HCEC 1CT (cell line): ENCODE results near the gene CBX1.
A peak's percentile ranks its signal among the peaks of the same experiment; 100 is the strongest.
"Not testable (repeated sequence)": the region's sequence is repeated elsewhere in the genome, so short reads cannot be mapped to it uniquely, and the experiment has no call there.

Source experiments
- DNase-seq: peaks from one replicate; pipeline ENCODE4 v3.0.0-alpha.2; 2017

Gene CBX1

DNA sequence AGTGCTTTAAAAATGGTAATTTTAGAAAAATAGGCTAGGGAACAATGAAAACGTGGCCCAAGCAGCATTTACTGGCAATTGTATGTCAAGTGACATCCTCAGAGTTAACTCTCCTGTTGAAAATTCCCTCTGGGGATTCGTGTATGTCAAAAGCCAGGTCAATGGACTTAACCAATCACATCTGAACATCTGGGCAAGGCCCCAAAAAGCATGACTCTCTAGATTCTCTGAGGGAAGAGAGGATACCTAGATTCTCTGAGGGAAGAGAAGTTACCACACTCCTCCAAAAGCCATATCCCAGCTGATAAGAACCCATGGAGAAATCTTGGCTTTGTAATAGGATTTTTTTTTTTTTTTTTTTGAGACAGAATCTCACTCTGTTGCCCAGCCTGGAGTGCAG, 29.6 kb downstream of the CBX1 start:
- DNase-seq = no peak

DNA sequence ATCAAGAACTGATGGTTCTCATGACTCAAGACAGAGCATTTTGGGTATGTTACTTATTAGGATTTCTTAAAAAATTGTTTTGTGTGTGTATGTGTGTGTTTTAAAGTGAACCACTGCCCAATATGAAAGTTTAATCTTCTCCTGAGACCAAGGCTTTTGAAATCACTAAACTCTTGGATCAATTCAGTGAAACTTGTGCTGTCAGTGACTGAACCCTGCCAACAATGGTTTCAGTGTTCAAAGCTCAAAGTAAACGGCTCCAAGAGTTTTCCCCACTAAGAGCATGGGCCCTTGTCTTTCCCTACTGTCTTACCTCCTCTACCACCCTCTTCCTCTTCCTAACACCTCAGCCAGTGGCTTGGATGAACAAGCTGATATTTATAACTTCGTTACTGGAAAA, 31.1 kb downstream of the CBX1 start:
- no peak for DNase-seq

DNA sequence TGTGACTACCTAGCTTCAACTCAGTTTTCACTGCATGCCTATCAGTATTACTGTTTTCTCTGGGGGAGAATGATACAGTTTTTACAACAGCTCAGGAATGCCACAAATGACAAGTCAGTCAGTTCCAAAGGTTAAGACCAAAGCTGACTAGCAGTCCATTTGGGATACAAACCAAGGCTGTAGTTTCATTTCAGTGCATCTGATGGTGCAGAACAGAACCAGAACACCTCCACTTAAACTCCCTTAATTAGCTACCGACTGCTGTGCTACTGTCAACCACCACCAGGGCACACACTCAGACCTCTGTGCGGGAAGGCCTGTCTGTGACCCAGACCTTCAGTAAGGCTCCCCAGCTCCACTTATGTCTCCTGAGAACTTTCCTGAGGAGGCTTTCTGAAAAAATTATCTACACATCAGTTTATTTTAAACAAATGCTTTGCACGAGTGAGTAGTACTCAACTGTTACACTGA, 32.8 kb downstream of the CBX1 start:
- peak; percentile 32 for DNase-seq

DNA sequence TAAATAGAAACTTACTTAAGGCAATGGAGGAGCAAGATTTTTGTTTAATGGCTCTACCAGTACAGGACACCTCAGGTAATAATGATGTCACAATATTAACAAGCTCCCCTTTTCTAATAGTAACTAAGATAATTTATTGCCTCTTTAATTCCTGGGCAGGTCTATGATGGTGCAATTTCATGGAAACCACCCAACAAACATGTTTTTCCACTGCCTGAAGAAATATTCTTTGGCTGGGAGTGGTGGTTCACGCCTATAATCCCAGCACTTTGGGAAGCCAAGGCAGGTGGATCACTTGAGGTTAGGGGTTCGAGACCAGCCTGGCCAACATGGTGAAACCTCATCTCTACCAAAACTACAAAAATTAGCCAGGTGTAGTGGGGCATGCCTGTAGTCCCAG, 33.5 kb downstream of the CBX1 start:
- DNase-seq = not testable (repeated sequence)

DNA sequence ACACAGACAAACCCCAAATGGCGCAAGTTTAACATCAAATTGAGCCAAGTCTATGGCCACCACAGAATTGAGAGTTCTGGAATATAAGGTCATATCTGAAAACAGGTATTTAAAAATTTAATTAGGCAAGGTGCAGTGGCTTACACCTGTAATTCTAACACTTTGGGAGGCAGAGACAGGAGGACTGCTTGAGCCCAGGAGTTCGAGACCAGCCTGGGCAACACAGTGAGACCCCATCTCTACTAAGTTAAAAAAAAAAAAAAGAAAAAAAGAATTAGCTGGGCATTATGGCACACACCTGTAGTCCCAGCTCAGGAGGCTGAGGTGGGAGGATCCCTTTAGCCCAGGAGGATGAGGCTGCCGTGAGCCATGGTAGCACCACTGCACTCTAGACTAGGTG, 34.0 kb downstream of the CBX1 start:
- no peak for DNase-seq

DNA sequence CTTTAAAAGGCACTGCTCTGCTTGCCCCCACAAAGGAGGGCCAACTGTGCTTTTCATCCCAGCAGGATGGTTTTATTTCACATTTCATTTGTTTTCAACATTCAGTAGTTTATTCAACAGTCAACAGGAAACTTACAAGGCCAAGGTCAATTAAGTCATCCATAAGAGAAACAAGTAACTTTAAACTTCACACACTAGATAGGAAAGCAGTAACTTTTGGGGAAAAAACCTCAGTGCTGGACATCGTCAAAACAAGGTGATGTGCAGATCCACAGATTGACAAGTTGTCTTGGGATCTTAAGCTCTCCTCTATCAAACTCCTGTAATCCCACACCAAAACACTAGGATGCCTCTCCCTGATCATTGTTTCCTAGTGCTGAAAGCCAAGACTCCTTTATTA, 34.6 kb downstream of the CBX1 start:
- no peak for DNase-seq

DNA sequence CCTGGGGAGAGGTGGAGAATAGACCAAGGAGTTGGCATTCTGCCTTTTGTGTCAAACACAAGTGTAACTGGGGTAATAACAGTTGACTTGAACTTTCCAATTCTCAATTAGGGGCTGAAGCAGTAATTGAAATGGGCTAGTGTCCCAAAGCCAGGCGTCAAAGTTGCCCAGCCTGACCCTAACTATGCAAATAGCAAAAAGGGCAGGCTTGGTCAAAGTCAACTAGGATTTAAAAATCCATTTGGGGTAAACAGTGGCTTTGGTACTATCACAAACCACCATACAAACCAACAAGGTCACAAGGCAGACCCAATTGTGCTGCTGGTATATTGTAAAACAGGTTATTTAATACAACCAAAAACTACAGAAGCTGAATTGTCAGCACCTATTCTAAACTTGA, 35.1 kb downstream of the CBX1 start:
- no peak for DNase-seq

DNA sequence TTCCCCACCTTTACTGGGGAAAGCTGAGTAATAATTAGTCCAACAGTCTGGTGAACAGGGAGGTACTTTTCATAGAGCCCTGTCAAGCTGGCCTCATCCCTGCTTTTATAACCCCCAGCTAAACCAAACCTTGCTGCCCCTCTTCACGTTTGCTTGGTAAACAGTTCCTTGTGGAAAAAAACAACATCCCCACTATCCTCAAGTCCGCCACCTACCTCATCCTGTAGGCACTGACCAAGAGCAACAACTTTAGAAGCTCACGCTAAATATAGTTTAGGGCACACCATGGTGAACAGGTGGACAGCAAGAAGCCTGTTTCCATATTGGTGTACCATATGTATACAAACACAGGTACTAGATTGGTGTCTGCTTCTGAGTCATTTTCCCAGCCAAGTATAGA, 36.6 kb downstream of the CBX1 start:
- no peak for DNase-seq

DNA sequence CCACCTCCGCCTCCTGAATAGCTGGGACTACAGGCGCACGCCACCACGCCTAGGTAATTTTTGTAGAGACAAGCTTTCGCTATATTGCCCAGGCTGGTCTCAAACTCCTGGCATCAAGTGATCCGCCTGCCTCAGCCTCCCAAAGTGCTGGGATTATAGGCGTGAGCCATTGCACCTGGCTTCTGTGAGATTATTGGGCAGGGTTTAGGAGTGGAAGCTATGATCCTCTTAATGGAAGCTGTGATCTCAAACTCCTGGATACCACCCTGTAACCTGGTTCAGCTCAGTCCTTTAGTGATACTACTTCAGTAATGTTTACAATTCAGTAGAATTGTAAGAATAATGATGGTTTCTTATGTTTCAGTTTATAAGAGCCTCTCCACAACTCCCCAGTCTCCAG, 39.0 kb downstream of the CBX1 start:
- DNase-seq = no peak

DNA sequence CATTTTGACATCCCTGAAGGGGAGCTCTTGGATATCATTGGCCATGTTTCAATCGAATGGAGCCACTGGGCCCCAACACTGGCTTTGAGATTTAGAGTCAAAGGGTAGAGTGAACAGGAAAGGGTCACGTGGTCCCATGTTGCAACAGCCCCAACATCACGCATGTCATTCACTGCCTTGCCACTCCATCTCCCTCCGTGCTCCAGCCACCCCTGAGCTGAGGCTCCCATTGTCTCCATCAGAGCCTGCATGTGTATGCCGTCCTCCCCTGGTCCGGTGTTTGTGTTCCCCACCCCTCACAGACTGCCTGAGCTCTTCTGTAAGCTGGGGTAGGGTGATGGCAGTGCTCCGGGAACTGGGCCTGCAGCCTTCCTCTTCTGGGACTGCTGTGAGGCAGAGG, 41.0 kb downstream of the CBX1 start:
- DNase-seq = no peak

DNA sequence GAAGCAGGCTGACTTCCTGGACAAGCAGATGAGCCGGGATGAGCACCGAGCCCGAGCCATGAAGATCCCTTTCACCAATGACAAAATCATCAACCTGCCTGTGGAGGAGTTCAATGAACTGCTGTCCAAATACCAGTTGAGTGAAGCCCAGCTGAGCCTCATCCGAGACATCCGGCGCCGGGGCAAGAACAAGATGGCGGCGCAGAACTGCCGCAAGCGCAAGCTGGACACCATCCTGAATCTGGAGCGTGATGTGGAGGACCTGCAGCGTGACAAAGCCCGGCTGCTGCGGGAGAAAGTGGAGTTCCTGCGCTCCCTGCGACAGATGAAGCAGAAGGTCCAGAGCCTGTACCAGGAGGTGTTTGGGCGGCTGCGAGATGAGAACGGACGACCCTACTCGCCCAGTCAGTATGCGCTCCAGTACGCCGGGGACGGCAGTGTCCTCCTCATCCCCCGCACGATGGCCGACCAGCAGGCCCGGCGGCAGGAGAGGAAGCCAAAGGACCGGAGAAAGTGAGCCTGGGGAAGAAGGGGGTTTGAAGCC, 42.1 kb downstream of the CBX1 start:
- DNase-seq = no peak

DNA sequence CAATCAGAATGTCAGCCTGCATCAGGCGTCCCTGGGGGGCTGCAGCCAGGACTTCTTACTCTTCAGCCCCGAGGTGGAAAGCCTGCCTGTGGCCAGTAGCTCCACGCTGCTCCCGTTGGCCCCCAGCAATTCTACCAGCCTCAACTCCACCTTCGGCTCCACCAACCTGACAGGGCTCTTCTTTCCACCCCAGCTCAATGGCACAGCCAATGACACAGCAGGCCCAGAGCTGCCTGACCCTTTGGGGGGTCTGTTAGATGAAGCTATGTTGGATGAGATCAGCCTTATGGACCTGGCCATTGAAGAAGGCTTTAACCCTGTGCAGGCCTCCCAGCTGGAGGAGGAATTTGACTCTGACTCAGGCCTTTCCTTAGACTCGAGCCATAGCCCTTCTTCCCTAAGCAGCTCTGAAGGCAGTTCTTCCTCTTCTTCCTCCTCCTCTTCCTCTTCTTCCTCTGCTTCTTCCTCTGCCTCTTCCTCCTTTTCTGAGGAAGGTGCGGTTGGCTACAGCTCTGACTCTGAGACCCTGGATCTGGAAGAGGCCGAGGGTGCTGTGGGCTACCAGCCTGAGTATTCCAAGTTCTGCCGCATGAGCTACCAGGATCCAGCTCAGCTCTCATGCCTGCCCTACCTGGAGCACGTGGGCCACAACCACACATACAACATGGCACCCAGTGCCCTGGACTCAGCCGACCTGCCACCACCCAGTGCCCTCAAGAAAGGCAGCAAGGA, 42.7 kb downstream of the CBX1 start:
- DNase-seq = no peak

DNA sequence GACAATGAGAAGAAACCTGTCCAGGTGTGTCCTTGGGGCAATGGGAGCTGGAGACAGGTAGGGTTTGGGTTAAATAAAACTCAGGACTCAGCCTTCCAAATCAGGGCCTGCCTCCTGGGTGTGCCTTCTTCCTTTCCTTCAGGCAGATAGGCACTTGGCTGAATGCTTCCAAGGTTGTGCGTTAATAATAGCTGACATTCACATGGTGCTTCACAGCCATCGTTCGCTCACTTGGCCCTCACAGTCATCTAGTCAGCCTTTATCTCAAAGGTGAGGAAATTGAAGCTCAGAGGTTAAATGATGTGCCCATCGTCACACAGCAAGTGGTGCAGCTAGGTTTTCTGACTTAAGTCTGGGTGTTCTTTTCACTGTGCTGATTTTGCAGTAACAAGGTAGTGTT, 43.7 kb downstream of the CBX1 start:
- DNase-seq = no peak

DNA sequence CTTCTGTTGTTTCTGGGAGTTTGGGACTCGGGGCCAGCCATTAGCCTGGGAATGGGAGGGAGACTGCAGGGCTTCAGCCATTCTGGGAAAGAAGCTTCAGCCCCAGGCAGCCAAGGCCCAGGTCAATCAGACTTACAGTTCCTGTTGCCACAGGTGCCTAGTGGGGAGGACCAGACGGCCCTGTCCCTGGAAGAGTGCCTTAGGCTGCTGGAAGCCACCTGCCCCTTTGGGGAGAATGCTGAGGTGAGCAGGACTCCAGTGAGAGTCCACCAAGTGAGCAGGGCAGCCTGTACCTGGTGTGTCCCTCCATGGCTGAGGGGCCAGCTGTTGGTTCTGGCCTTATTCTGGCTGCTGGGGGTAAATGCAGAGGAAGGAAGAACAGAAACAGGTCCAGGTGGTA, 44.4 kb downstream of the CBX1 start:
- DNase-seq = no peak

DNA sequence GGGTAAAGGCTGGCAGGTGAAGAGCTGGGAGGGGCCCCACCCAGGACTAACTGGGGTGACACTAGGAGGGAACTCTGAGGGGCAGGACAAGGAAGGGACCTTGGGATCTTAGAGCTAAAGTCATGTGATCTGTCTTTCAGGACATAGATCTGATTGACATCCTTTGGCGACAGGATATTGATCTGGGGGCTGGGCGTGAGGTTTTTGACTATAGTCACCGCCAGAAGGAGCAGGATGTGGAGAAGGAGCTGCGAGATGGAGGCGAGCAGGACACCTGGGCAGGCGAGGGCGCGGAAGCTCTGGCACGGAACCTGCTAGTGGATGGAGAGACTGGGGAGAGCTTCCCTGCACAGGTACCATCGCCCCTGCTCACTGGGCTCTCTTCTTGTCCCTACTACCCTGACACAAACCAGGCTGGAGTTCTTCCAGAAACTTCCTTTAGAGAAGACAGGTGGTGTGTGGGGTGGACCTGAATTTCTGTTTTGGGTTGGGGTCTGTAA, 45.0 kb downstream of the CBX1 start:
- DNase-seq = no peak

DNA sequence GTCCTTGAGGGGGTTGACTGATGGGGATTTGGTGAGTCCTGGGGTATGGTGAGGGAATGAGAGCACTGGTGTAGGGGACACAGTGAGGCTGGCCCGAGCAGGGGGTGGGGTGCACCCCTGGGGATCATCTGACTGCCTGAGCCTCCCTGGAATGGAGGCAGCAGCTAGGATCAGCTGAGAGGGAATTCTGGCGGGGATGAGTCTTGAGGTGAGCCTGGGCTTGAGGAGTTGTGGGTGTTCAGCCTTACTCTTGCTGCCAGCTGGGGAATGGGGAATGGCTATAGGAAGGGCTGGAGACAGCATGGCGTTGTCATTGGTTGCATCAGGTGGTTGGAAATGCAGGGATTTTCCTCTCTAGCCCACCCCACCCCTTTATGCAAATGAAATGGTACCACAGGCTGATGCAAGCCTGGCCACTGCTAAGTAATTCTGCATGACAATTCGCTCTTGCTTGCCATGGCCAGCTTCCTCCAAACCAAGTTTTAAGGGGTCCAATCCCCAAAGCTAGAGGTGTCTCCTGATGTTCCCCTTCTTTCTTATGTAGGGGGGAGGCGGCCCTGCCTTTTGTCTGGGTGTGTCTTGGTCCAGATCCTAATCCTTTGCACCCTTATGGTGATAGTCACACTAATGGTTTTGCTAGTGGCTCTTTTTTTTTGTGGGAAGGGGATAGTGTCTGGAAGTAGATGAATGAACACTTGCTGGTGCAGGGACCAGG, 45.6 kb downstream of the CBX1 start:
- no peak for DNase-seq

DNA sequence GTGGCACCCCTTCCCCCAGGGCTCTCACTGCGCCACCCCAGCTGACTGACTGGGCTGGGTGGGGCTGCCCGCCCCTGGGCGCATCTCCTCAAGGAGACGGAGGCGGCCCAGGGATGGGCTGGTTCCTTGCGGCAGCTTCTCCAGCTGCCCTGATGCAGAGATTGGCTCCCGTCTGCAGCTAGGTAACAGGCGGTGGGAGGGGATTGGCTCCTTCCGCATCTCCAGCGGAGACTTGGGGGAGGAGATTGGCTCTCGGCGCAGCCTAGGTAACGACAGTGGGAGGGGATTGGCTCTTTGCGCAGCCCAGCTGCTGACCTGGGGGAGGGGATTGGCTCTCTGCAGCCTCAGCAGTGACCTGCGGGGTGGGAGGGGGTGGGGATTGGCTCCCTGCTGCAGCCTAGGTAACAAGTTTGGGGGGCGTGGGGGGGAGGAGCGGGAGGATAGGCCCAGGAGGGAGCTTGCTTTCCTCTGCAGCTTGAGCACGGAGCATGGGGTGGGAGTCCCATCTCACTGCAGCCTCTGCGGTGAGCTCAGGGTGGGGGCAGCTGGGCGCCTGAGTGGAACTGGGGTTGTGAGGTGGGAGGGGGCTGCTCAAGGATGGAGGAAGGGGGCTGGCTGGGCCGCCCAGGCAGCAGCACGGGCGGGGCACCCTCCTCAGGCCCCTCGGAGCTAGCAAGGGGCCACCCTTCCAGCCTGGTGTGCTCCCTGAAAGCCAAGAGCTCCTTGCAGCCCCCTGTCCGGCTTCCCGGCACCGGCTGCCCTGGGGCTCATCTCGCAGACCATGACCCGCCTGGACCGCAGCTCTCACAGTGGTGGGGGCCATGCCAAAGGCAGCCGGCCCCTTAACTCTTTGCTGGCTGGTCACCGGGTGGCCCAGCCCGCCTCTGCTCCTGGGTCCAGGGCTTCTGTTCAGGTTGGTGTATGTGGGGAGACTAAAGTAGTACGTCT, 46.8 kb downstream of the CBX1 start:
- peak; percentile 51 for DNase-seq

DNA sequence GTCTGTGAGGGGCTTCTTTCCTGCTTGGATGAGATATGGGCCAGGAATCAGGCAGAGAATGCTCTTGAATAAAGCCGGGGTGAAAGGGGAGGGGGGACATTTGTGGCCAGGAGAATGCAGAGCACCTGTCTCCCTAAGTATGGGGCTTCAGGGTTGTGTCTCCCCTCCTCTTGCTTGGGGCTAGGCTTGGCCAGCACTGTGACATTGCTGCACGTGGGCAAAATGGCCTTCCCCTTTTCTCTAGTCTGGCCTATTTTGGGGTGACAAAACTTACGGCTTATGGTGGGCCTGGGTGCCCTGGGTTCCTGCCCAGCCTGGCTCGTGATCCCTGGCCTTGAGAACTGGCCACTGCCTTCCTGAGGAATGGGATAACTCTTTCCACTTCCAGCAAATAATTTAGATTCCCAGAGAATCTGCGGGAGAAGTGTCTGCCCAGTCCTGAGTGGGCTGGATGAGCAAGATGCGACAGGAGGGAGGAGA, 47.5 kb downstream of the CBX1 start:
- no peak for DNase-seq

DNA sequence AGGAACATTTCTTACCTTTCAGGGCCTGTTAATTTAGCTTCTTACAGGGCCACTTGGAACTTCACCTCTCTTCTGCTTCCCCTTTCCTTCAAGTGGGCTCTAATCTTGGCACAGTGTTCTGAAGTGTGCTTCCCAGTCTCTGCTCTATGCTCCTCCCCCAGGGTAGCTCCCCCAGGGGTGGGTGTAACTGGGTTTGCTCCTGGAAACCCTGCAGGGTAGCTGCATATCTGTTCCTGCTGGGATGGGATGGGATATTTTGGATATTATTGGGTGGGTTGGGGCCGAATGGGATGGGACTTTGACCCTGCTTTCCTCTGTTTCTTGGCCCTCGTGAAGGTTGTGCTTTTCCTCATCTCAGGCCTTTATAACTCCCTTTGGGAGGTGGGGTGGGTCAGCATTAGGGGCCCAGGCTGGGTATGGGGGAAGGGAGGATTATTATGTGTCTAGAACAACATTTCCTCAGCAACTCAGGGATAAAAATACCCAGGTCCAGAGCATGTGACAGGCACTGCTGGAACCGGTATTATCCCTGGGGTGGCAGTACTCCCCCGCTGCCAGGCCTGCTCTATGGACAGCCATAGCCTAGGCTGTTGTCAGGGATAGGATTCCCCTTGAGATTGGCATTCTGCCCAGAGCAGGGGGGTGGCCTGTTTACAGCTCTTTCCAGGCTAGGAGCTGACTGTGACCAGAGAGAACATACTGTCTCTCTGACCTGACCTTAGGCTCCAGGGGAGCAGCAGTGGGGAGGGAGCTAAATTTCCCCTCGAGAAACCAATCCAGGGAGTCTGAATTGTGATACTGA, 48.1 kb downstream of the CBX1 start:
- no peak for DNase-seq

DNA sequence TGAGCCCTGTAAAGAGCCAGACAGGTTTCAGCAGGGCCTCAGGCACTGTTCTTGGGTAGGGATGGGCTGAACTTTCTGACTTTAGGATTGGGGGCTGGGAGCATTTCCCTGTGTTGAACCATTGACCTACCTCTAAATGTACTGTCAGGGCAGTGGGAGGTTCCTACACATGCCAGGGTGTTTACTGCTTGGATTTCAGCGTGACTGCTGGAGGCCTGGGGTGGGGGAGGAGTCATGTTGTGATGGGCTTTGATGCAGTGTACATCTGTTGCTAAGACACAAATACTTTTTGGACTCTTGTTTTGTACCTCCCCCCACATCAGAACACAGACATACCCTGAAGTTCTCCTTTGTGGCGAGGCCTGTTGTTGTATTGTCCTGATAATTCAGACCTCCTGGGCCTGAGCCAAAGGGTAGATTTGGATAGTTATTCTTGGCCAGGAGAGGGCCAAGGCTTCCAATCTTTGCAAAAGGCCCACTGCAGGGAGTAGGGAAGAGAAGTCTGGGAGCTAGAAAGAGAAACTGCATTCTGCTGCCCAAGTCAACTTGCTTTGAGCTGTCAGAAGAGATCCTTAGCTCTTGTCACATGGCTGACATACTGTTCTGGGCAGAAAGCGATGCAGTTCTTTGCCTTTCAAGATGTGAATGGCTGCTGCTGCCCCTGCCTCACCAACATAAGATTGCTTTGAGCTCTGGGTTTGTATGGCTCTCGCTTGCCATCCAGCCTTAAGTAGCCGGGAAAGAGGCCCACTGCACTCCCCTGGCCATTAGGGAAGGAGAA, 49.4 kb downstream of the CBX1 start:
- peak; percentile 58 for DNase-seq

DNA sequence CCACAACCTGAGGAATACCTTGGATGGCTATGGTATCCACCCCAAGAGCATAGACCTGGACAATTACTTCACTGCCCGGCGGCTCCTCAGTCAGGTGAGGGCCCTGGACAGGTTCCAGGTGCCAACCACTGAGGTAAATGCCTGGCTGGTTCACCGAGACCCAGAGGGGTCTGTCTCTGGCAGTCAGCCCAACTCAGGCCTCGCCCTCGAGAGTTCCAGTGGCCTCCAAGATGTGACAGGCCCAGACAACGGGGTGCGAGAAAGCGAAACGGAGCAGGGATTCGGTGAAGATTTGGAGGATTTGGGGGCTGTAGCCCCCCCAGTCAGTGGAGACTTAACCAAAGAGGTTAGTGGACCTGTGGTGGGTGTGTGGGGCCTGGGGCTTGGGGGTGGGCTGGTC, 50.0 kb downstream of the CBX1 start:
- DNase-seq = no peak
